Hepatocyte (in vitro differentiated cells): ENCODE measurements around the gene CNNM2.

Source experiments
- EZH2 ChIP-seq: fragments of 200-600 bp; sonication (generic); IDR thresholded peaks from 2 replicates; pipeline ENCODE4 v1.6.1; 2016; ENCODE audit warnings: antibody characterized with exemption, mild to moderate bottlenecking, borderline replicate concordance
- TF ChIP-seq, protein P1 (sequence below): fragments of 200-600 bp; sonication (generic); IDR thresholded peaks from 2 replicates; pipeline ENCODE4 v1.5.1; 2016; ENCODE audit warnings: antibody characterized with exemption, mild to moderate bottlenecking; ENCODE audit not compliant: poor library complexity

DNA sequence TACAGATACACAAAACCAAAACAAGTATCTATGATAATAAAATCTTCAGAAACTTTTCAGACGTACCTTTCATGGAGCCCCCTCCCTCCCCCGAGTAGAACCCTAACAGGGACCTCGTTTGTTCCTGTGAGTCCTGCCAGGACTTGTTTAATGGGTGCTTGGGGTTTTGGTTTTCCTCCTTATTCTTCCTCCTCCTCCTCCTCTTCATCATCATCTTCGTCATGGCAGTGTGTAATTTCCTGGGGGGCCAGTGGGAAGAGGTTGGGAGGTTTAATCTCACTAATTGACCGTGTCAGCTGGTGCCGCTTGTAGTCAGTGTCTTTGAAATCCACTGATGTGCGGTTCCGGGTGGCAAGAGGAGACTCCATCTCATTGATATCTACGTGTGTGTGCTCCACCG is 171.4 kb downstream of the CNNM2 start:
- TF ChIP-seq, protein P1, sequence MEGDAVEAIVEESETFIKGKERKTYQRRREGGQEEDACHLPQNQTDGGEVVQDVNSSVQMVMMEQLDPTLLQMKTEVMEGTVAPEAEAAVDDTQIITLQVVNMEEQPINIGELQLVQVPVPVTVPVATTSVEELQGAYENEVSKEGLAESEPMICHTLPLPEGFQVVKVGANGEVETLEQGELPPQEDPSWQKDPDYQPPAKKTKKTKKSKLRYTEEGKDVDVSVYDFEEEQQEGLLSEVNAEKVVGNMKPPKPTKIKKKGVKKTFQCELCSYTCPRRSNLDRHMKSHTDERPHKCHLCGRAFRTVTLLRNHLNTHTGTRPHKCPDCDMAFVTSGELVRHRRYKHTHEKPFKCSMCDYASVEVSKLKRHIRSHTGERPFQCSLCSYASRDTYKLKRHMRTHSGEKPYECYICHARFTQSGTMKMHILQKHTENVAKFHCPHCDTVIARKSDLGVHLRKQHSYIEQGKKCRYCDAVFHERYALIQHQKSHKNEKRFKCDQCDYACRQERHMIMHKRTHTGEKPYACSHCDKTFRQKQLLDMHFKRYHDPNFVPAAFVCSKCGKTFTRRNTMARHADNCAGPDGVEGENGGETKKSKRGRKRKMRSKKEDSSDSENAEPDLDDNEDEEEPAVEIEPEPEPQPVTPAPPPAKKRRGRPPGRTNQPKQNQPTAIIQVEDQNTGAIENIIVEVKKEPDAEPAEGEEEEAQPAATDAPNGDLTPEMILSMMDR: no peak
- no peak for TF ChIP-seq EZH2
